IMR-90 (cell line): ENCODE measurements around the gene OSM. TPM values are rescaled to one million over a fixed set of nuclear protein-coding genes. Genes with fewer than 3 reads are reported as not detected.

Experiments used
- ATAC-seq: fragments of 200-7000 bp; cut with Tn5 transposase; 2 replicates; pipeline ENCODE4 v1.9.1; 2020; ENCODE audit warnings: low read depth, mild to moderate bottlenecking, moderate library complexity
- BruUV-seq: library from RNA; stranded (reverse); fragments of 400-500 nt; replicated peaks from 2 replicates; lab custom pipeline; 2021; lab: Mats Ljungman, UMichigan
- CTCF ChIA-PET: fragments of 300-600 bp; formaldehyde crosslinking; extraction: SDS; loops from one replicate; lab custom pipeline; 2021; ENCODE audit warnings: antibody characterized with exemption; lab: Yijun Ruan, JAX
- POLR2A ChIA-PET: fragments of 300-600 bp; sonication (Branson Sonifier 250); formaldehyde crosslinking; loops from one replicate; lab custom pipeline; 2022; ENCODE audit warnings: antibody characterized with exemption; ENCODE audit not compliant: unreplicated experiment; lab: Charles Lee
- DNase-seq: peaks from one replicate; pipeline ENCODE4 v3.0.0; 2013
- H2AFZ ChIP-seq: replicated peaks from 2 replicates; pipeline ENCODE3; 2013; ENCODE audit warnings: low read length, mild to moderate bottlenecking; ENCODE audit not compliant: poor library complexity
- H2AK5ac ChIP-seq: 2 replicates; pipeline ENCODE4 v1.6.1; 2013; ENCODE audit warnings: low read depth, low read length, inconsistent platforms
- H2AK9ac ChIP-seq: replicated peaks from 2 replicates; pipeline ENCODE3; 2013; ENCODE audit warnings: mild to moderate bottlenecking, low read depth, low read length, moderate library complexity; ENCODE audit not compliant: poor library complexity
- H2BK120ac ChIP-seq: 2 replicates; pipeline ENCODE4 v1.6.1; 2013; ENCODE audit warnings: low read depth, low read length, inconsistent platforms
- H2BK15ac ChIP-seq: 3 replicates; pipeline ENCODE4 v1.6.1; 2013; ENCODE audit warnings: low read depth, low read length, inconsistent platforms
- H2BK20ac ChIP-seq: 2 replicates; pipeline ENCODE4 v1.6.1; 2013; ENCODE audit warnings: low read depth, mild to moderate bottlenecking, inconsistent platforms, low read length, moderate library complexity
- H2BK5ac ChIP-seq: 2 replicates; pipeline ENCODE4 v1.6.1; 2013; ENCODE audit warnings: mild to moderate bottlenecking, low read depth, low read length, inconsistent platforms; ENCODE audit not compliant: poor library complexity, severe bottlenecking
- H3K14ac ChIP-seq: replicated peaks from 2 replicates; pipeline ENCODE4 v1.6.1; 2013; ENCODE audit warnings: low read depth, low read length, inconsistent platforms
- H3K18ac ChIP-seq: 2 replicates; pipeline ENCODE4 v1.6.1; 2013; ENCODE audit warnings: low read depth, low read length, control low read depth
- H3K23ac ChIP-seq: 2 replicates; pipeline ENCODE4 v1.6.1; 2013; ENCODE audit warnings: low read depth, low read length, inconsistent platforms
- H3K27ac ChIP-seq: 2 replicates; pipeline ENCODE4 v1.5.1; 2013; ENCODE audit warnings: mild to moderate bottlenecking, control low read depth, low read length; ENCODE audit not compliant: insufficient read depth
- H3K27me3 ChIP-seq: 2 replicates; pipeline ENCODE4 v1.6.1; 2013; ENCODE audit warnings: low read length; ENCODE audit not compliant: control insufficient read depth, insufficient read depth
- H3K36me3 ChIP-seq: 2 replicates; pipeline ENCODE4 v1.6.1; 2013; ENCODE audit warnings: low read length, mixed read lengths; ENCODE audit not compliant: control insufficient read depth, insufficient read depth
- H3K4ac ChIP-seq: 2 replicates; pipeline ENCODE4 v1.6.1; 2013; ENCODE audit warnings: low read depth, low read length, inconsistent platforms
- H3K4me1 ChIP-seq: 2 replicates; pipeline ENCODE4 v1.6.1; 2013; ENCODE audit warnings: low read length, mixed read lengths; ENCODE audit not compliant: control insufficient read depth, insufficient read depth
- H3K4me2 ChIP-seq: 2 replicates; pipeline ENCODE4 v1.6.1; 2013; ENCODE audit warnings: low read depth, mild to moderate bottlenecking, control low read depth, low read length, moderate library complexity
- H3K4me3 ChIP-seq: 2 replicates; pipeline ENCODE4 v1.5.1; 2013; ENCODE audit warnings: low read depth, mild to moderate bottlenecking, control low read depth, low read length, moderate library complexity; ENCODE audit not compliant: insufficient read depth
- H3K56ac ChIP-seq: 2 replicates; pipeline ENCODE4 v1.6.1; 2013; ENCODE audit warnings: low read length, inconsistent platforms; ENCODE audit not compliant: insufficient read depth; ENCODE audit errors: extremely low read depth
- H3K79me1 ChIP-seq, 2 experiments: 2 replicates each; pipeline ENCODE4 v1.6.1; 2013; ENCODE audit warnings: low read length in 2 of 2, inconsistent platforms in 1 of 2, low read depth in 1 of 2
- H3K9ac ChIP-seq: 2 replicates; pipeline ENCODE4 v1.6.1; 2013; ENCODE audit warnings: low read depth, low read length, control low read depth
- H3K9me1 ChIP-seq: 2 replicates; pipeline ENCODE4 v1.6.1; 2013; ENCODE audit warnings: low read length, inconsistent platforms; ENCODE audit not compliant: insufficient read depth
- H3K9me3 ChIP-seq: 2 replicates; pipeline ENCODE4 v1.6.1; 2013; ENCODE audit warnings: low read length; ENCODE audit not compliant: control insufficient read depth, insufficient read depth
- H4K20me1 ChIP-seq: 2 replicates; pipeline ENCODE4 v1.6.1; 2013; ENCODE audit warnings: low read length, inconsistent platforms; ENCODE audit not compliant: insufficient read depth
- H4K5ac ChIP-seq: 2 replicates; pipeline ENCODE4 v1.6.1; 2013; ENCODE audit warnings: mild to moderate bottlenecking, low read depth, low read length, control low read depth
- H4K8ac ChIP-seq, 2 experiments: 2 replicates each; pipeline ENCODE4 v1.6.1; 2013; ENCODE audit warnings: low read depth in 2 of 2, low read length in 2 of 2, control low read depth in 1 of 2, inconsistent platforms in 1 of 2
- H4K91ac ChIP-seq: 2 replicates; pipeline ENCODE4 v1.6.1; 2013; ENCODE audit warnings: low read depth, low read length, inconsistent platforms; ENCODE audit not compliant: insufficient read depth
- CHD1 ChIP-seq: IDR thresholded peaks from 2 replicates; pipeline ENCODE4 v1.6.1; 2012; ENCODE audit warnings: low read depth, low read length, improper control_type of control experiment
- CTCF ChIP-seq: conservative IDR thresholded peaks from 2 replicates; pipeline ENCODE4 v1.5.1; 2012; ENCODE audit warnings: mild to moderate bottlenecking, low read depth, low read length, improper control_type of control experiment
- FOS ChIP-seq: fragments of 150-350 bp; IDR thresholded peaks from 2 replicates; pipeline ENCODE4 v1.6.1; 2016; ENCODE audit warnings: low read depth, low read length
- MAZ ChIP-seq: IDR thresholded peaks from 2 replicates; pipeline ENCODE4 v1.6.1; 2012; ENCODE audit warnings: low read depth, mild to moderate bottlenecking, low read length, improper control_type of control experiment, moderate library complexity, borderline replicate concordance
- NFE2L2 ChIP-seq: fragments of 150-350 bp; IDR thresholded peaks from 2 replicates; pipeline ENCODE4 v1.6.1; 2016; ENCODE audit warnings: low read depth, mild to moderate bottlenecking, low read length
- POLR2A ChIP-seq: IDR thresholded peaks from 2 replicates; pipeline ENCODE4 v1.6.1; 2012; ENCODE audit warnings: mild to moderate bottlenecking, low read depth, low read length
- RAD21 ChIP-seq: IDR thresholded peaks from 2 replicates; pipeline ENCODE4 v1.6.1; 2012; ENCODE audit warnings: low read length, improper control_type of control experiment
- SMC3 ChIP-seq: fragments of 150-350 bp; IDR thresholded peaks from 2 replicates; pipeline ENCODE4 v1.6.1; 2016; ENCODE audit warnings: low read depth, mild to moderate bottlenecking, antibody characterized with exemption, low read length, moderate library complexity
- WGBS, 2 experiments: methylation state at CpG; one replicate each; pipeline versions ENCODE4 v1.1.5 to v1.1.7; 2013; ENCODE audit warnings: missing lambda C conversion rate in 2 of 2; ENCODE audit not compliant: insufficient read length in 1 of 2; ENCODE audit errors: extremely low coverage in 2 of 2; 5-methylcytosine and 5-hydroxymethylcytosine counted together
- dilution Hi-C: fragments of 300-500 bp; cut with HindIII; formaldehyde crosslinking; loops from one replicate; pipeline ENCODE4 v1.14.3; 2018; ENCODE audit warnings: low sequenced_read_pairs; ENCODE audit not compliant: unreplicated experiment
- in situ Hi-C: fragments of 300-500 bp; cut with MboI; formaldehyde crosslinking; loops from 3 replicates; pipeline ENCODE4 v1.14.3; 2019; ENCODE audit warnings: low sequenced_read_pairs, inconsistent platforms, mixed read lengths
- intact Hi-C: fragments of 100-400 bp; cut with micrococcal nuclease; formaldehyde crosslinking; loops from 2 replicates; pipeline ENCODE4 v1.10.0; 2022
- polyA plus RNA-seq, 3 experiments: library from polyadenylated mRNA; depleted of rRNA; stranded (reverse); fragments of >200 nt; gene quantifications; 2 replicates each; pipeline ENCODE4 v1.2.3, GENCODE V29; 2012; ENCODE audit warnings: low replicate concordance in 1 of 3
- total RNA-seq: library from RNA; depleted of rRNA; stranded (reverse); fragments of >200 nt; gene quantifications from 2 replicates; pipeline ENCODE4 v1.2.3, GENCODE V29; 2012

OSM gene
- total and polyA plus RNA-seq, 2 of the 4 experiments (the other 2 are of a cell fraction): not detected

- H3K4me1 ChIP-seq: peaks cover 4% of the 10 kb centered on the region
- no peak overlapping the region for H3K14ac ChIP-seq
- H4K8ac ChIP-seq: no peak overlapping the region
- dilution Hi-C loops: no loop called here
- no peak for TF ChIP-seq RAD21
- no peak for TF ChIP-seq POLR2A
- no peak for TF ChIP-seq FOS
- no peak for TF ChIP-seq MAZ
- no peak for TF ChIP-seq CHD1
- TF ChIP-seq CTCF: no peak
- TF ChIP-seq SMC3: no peak
- TF ChIP-seq NFE2L2: no peak
- peaks cover 3% of the 10 kb centered on the region; the same call in 1 of the 2 replicates for H4K20me1 ChIP-seq
- H3K18ac ChIP-seq: no peak overlapping the region
- H3K9me1 ChIP-seq: peaks cover 5% of the 10 kb centered on the region
- ChIA-PET CTCF (no interaction called here), POLR2A (no interaction called here)
- intact Hi-C loops: no loop called here
- no peak overlapping the region for H3K4ac ChIP-seq
- no peak for ATAC-seq
- H2BK5ac ChIP-seq: no peak overlapping the region
- DNase-seq: no peak
- no peak overlapping the region for H3K4me2 ChIP-seq
- H3K36me3 ChIP-seq: peaks cover 24% of the 10 kb centered on the region
- no peak overlapping the region for H3K27ac ChIP-seq
- H3K27me3 ChIP-seq: no peaks in the 10 kb centered on the region
- H3K9me3 ChIP-seq: no peaks in the 10 kb centered on the region
- no peak overlapping the region for H2BK15ac ChIP-seq
- no peak overlapping the region for H3K56ac ChIP-seq
- H2AFZ ChIP-seq: no peak overlapping the region
- no peak overlapping the region for H2BK20ac ChIP-seq
- peaks cover 0 to 14% of the 10 kb centered on the region in 2 experiments; a peak in 3 of 4 replicates for H3K79me1 ChIP-seq
- no peak overlapping the region for H3K4me3 ChIP-seq
- in situ Hi-C loops: no loop called here
- H2AK9ac ChIP-seq: no peak overlapping the region
- no peak overlapping the region for H4K5ac ChIP-seq
- no peak overlapping the region for H3K9ac ChIP-seq
- BruUV-seq: no TSS peak
- no peak overlapping the region for H2AK5ac ChIP-seq
- H4K91ac ChIP-seq: no peak overlapping the region
- H3K23ac ChIP-seq: no peak overlapping the region
- H2BK120ac ChIP-seq: no peak overlapping the region
- 100% methylated on average over 1 of the region's 4 CpGs; no CpG with 5 or more reads in 1 of the 2 experiments for WGBS, 2 experiments
These were observed 18.0 kb upstream of the OSM start for GRCh38 chr22:30284666-30285065.
